Coronary artery (tissue), 2 donors: ENCODE measurements around the gene PRPF39.

Experiments used
- DNase-seq: peaks from one replicate; pipeline ENCODE4 v3.0.0-alpha.2; 2017; ENCODE audit warnings: low spot score
- H3K27ac ChIP-seq, 2 donors: fragments of 200-600 bp; sonication (generic); one replicate each; pipeline ENCODE4 v1.5.1; 2016 to 2019
- H3K4me3 ChIP-seq: fragments of 200-600 bp; sonication (generic); 2 replicates; pipeline ENCODE4 v1.5.1; 2016; ENCODE audit warnings: mild to moderate bottlenecking, moderate library complexity
- CTCF ChIP-seq: fragments of 200-600 bp; sonication (generic); IDR thresholded peaks from one replicate; pipeline ENCODE4 v1.5.1; 2019; ENCODE audit warnings: antibody characterized with exemption

The PRPF39 gene

GRCh38 chr14:45096218-45096617, 12.3 kb downstream of the PRPF39 start:
- no peak for DNase-seq
- no peak for TF ChIP-seq CTCF
- no peak overlapping the region for H3K27ac ChIP-seq
- no peak overlapping the region for H3K4me3 ChIP-seq

- Histone ChIP-seq H3K27ac (no peak overlapping the region), H3K4me3 (no peak overlapping the region)
- no peak for TF ChIP-seq CTCF
- no peak for DNase-seq
Observed at GRCh38 chr14:45103806-45104205, 19.9 kb downstream of the PRPF39 start.

GRCh38 chr14:45104561-45104960, 20.6 kb downstream of the PRPF39 start:
- no peak overlapping the region for H3K27ac ChIP-seq
- H3K4me3 ChIP-seq = no peak overlapping the region
- no peak for TF ChIP-seq CTCF
- no peak for DNase-seq

GRCh38 chr14:45112896-45113781, 29.2 kb downstream of the PRPF39 start:
- no peak overlapping the region for H3K27ac ChIP-seq
- no peak for DNase-seq
- TF ChIP-seq CTCF = no peak
- no peak overlapping the region for H3K4me3 ChIP-seq

- H3K27ac ChIP-seq = no peak overlapping the region
- no peak overlapping the region for H3K4me3 ChIP-seq
- no peak for DNase-seq
- TF ChIP-seq CTCF = no peak
Observed at GRCh38 chr14:45114327-45114726, 30.4 kb downstream of the PRPF39 start.

- no peak overlapping the region for H3K27ac ChIP-seq
- H3K4me3 ChIP-seq = no peak overlapping the region
Observed at GRCh38 chr14:45118594-45118993, 34.7 kb downstream of the PRPF39 start.

More at GRCh38 chr14:45118594-45118993, 34.7 kb downstream of the PRPF39 start:
- DNase-seq = no peak
- TF ChIP-seq CTCF = no peak
